NAMALWA (cell line): Measurements from ENCODE around the gene POP5.
"Not testable (repeated sequence)": the region's sequence is repeated elsewhere in the genome, so short reads cannot be mapped to it uniquely, and the experiment has no call there.

Experiments
- DNase-seq: peaks from one replicate; pipeline ENCODE4 v3.0.0-alpha.2; 2015; ENCODE audit warnings: low spot score

The POP5 gene

DNA sequence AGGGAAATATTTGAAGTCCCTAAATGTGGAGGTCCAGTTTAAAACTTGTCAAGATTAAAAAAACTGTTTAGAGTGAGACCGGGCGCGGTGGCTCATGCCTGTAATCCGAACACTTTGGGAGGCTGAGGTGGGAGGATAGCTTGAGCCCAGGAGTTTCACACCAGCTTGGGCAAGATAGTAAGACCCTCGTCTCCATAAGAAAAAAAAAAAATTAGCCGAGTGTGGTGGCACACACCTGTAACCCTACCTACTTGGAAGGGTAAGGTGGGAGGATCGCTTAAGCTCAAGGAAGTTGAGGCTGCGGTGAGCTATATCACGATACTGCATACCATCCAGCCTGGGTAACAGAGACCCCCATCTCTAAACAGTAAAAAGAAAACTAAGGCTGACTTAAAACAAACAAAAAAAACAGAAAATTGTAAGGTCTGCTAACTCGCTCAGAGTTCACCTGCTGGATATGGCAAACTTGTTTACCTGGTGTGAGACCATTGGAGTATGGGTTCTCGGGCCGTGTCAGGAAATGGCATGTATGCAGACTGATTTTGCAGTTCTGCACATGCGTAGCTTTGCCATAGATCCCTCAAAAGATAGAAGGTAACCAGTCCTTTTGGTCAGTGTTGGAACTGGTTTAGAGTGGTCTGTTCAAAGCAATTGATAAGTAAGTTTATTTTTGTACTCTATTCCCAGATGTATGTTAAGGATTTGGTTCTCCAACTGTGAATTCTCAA, 45.0 kb downstream of the POP5 start:
- peak; percentile 40 for DNase-seq

DNA sequence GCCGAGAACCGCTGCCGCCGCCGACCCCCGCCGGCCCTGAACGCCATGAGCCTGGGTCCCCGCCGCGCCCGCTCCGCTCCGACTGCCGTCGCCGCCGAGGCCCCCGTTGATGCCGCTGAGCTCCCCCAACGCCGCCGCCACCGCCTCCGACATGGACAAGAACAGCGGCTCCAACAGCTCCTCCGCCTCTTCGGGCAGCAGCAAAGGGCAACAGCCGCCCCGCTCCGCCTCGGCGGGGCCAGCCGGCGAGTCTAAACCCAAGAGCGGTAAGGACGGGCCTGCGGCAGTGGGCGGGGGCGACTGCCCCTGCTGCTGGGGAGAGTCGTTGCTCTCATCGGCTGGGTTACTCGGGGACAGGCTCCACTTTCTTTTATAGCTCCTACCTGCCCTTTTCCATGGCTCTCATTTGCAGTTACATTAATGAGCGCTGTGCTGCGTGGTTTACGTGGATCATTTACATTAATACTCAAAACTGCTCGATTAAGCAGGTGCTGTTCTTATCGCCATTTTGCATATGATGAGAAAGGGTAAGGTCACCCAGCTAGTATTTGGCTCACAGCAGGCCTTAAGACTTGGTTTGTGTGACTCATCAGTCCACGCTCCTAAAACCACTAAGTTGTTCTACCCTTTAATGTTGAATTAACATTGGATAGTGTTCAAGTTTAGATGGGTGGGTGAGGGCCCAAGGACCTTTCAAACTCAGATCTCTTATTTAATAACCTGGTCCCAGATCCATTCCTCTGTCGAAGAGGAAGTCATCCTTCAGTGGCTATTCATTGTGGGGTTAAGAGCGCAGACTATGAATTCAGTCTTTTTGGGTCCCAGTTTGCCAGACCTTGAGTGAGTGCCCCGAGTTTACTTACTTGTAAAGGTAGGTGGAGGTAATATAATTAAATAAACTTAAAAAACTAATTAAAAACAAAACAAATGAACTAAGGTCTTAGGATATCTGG, 46.2 kb downstream of the POP5 start:
- DNase-seq: peak; percentile 83

DNA sequence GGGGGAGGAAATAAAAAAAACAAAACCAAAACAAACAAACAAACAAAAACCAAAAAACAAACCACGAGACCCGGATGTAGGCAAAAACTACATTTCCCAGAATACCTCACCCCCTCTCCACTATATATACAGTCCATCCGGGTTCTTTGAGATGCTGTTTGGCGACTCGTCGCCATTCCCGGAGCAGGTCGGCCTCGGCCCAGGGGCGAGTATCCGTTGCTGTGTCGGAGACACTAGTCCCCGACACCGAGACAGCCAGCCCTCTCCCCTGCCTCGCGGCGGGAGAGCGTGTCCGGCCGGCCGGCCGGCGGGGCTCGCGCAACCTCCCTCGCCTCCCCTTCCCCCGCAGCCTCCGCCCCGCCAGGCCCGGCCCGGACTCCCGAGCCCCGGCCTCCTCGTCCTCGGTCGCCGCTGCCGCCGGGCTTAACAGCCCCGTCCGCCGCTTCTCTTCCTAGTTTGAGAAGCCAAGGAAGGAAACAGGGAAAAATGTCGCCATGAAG, 46.9 kb downstream of the POP5 start, which contains the start of gene RNF10:
Gene RNF10 (plus strand): TSS at position 154 of the 500 bp plus-strand sequence. CDS start 456 bp downstream, outside the sequence.
- peak; percentile 95 for DNase-seq

DNA sequence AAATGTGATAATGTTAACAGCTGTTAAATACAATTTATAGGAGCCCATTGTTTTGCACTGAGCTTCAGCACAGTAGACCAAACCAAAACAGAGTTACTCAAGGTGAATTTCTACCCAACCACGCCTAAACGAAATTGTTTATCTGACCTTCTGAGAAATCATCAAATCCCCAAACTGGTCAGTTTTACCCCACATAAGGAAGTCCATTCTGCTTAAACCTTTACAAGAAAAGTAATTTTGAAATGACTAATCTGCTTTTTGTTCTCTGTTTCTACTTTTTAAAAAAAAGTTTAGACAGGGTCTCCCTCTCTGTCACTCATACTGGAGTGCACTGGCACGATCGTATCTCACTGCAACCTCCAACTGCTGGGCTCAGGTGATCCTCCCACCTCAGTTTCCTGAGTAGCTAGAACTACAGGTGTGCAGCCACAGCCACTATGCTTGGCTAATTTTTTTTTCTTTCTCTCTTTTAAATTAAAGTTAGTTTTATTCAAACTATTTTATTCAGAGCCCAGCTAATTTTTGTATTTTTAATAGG, 48.4 kb downstream of the POP5 start:
- no peak for DNase-seq

DNA sequence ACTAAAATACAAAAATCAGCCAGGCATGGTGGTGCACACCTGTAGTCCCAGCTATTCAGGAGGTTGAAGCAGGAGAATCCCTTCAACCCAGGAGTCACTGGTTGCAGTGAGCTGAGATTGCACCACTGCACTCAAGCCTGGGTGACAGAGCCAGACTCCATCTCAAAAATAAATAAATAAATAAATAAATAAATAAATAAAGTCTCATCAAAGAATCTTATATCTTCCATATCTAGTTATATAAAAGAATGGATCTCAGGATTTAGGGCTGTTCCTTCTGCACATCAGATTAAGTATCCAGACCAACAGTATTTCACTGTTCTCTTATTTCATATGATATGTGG, 50.8 kb downstream of the POP5 start:
- not testable (repeated sequence) for DNase-seq

DNA sequence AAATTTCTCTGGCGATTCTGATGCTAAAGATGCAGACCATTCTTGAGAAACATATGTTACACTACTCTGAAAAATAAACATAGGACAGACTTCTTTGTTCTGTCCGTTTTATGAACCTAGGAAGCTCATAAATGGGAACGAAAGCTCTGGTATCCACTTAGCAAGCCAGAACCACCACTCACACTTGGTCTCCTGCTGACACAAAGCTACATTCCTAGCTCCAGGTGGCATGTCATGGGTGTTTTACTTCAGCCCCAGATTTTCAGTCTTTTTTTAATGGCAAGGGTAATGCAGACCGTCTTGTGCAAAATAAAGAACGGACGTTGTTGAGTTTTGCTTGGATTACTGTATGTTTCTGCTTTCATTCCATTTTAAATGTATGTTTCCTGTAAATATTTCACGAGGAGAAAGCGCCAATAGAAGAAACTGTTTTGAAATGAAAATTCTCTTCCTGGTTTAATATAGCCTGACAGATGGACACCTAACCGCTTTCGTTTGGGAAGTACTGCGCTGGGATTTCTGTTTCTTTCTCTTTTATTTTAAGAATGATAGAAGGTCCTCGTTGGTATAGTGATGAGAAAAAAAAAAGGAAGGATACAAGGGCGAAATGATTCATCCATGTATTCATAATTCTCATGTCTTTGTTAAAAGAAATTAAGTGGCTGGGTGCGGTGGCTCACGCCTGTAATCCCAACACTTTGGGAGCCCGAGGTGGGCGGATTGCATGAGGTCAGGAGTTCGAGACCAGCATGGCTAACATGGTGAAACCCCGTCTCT, 51.4 kb downstream of the POP5 start:
- peak; percentile 47 for DNase-seq

DNA sequence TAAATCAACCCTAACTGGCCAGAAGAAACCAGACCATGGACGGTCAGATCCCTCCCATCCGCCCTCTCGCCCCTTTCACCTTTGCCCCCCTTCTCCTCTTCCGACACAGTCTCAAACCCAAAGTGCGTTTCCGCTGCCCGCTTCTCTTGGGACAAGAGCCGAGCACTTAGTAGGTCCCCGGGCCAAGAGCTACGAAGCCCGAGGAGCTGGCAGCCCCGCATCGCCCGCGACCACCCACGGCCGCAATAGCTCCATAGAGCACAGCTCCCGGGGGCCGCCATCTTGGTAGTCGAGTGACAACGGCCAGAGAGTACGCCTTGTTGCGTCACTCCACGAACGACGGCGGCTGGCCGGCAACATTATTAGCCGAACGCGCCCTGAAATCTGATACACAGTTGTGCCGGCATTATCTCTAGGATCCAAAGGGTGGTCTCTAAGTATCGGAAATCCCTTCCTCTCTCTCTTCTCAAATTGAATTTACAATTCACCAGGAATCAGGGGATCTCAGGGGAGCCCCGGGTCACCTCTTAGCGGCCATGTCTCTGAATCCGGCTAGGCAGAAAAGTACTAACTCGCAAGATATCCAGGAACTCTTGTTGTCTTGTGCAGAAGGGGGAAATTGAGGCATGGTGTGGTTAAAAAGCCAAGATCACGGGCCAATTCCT, 52.2 kb downstream of the POP5 start, which contains the start of gene COQ5:
Gene COQ5 (minus strand): TSS at position 298 of the 665 bp plus-strand sequence. CDS start 17 bp downstream, at position 281.
- peak; percentile 88 for DNase-seq
